GM12864 (cell line): ENCODE data around the gene KPNA3.

Experiments
- DNase-seq: peaks from one replicate; pipeline ENCODE4 v3.0.0-alpha.2; 2011; ENCODE audit warnings: low read depth
- H3K4me3 ChIP-seq: 2 replicates; pipeline ENCODE4 v1.5.1; 2011; ENCODE audit warnings: mild to moderate bottlenecking, low read depth, low read length, control low read depth
- CTCF ChIP-seq: IDR thresholded peaks from 2 replicates; pipeline ENCODE4 v1.5.1; 2011; ENCODE audit warnings: low read depth, mild to moderate bottlenecking, moderate library complexity, low read length, control low read depth, inconsistent platforms; ENCODE audit errors: missing control alignments

Gene KPNA3

GRCh38 chr13:49784886-49785570, 7.5 kb downstream of the KPNA3 start:
- no peak for DNase-seq
- no peak overlapping the region for H3K4me3 ChIP-seq
- TF ChIP-seq CTCF, result no peak

DNA sequence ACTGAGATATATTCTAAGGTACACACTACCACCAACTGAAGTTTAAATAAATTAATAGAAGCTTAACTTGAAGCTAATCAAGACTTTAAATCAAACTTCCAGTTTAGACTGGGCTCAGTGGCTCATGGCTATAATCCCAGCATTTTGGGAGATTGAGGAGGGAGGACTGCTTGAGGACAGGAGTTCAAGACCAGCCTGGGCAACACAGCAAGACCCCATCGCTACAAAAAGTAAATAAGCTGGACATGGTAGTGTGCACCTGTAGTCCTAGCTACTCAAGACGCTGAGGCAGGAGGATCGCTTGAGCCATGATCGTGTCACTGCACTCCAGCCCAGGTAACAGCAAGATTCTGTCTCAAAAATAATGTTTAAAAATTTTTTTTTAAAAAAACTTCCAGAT, 8.6 kb downstream of the KPNA3 start:
- H3K4me3 ChIP-seq, result no peak overlapping the region
- TF ChIP-seq CTCF, result no peak
- no peak for DNase-seq

- H3K4me3 ChIP-seq, result no peak overlapping the region
Observed at GRCh38 chr13:49782784-49783183, 9.7 kb downstream of the KPNA3 start.

DNA sequence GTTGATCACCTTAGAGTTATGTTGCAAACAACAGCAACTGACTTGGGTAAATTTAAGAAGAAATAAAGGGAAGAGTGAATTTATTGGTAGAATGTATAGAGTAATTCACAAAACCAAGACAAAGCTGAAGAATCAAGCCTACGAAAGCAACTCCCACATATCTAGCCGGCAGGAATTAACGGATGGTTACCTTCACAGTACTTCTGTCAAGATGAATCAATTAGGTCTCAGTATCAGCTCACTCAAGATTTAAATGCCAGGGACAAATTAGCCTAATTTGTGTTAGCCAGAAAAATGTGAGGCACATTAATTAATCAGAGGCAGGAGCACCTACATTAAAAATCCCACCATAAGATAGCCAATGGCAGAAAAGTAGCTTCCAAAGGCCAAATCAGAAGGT, 10.7 kb downstream of the KPNA3 start:
- no peak overlapping the region for H3K4me3 ChIP-seq
- no peak for TF ChIP-seq CTCF
- no peak for DNase-seq

More at GRCh38 chr13:49782784-49783183, 9.7 kb downstream of the KPNA3 start:
- TF ChIP-seq CTCF, result no peak
- no peak for DNase-seq

GRCh38 chr13:49779721-49780120, 12.8 kb downstream of the KPNA3 start:
- no peak overlapping the region for H3K4me3 ChIP-seq
- DNase-seq, result no peak
- no peak for TF ChIP-seq CTCF

DNA sequence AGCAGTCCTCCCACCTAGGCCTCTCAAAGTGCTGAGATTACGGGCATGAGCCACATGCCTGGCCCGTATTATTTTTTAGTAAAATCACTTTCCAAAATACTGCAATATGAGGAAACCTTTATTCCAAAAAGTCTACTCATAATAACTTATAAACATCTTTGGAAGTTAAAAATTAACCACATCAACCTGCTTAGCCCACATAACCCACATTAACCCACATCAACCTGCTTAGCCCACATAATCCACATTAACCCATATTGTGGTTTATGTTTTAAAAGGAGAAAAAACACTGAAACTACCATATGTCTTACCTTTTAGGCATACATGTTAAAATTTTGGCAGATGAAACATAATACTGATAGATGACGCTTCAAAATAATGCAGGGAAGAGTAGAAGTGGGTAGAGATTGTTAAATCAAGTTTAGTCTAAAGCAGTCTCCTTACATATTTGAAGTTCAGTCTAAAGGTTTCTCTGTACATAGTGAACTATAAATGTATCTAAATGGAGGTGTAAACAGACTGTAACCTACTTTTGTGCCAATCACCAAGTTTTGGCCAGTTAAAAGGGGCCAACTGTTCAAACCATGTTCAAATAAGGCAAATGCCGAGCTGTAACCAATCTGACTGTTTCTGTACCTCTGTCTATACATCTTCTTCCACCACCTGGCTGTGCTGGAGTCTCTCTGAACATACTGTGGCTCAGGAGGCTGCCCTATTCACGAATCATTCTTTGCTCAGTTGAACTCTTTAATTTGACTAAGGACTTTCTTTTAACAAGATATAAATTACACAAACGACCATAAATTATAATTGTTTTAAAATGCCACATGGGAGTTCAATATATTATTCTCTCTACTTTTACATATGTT, 14.5 kb downstream of the KPNA3 start:
- DNase-seq, result no peak
- H3K4me3 ChIP-seq, result no peak overlapping the region
- TF ChIP-seq CTCF, result no peak
